ENCODE measurements around the gene IQSEC1. TPM values are rescaled to one million over a fixed set of nuclear protein-coding genes. Genes with fewer than 3 reads are reported as not detected.

Gene IQSEC1
- polyA plus RNA-seq, 1 donor (not counting 4 experiments of a cell fraction or from before 2014, with no cell fraction given) = 2.8 TPM

DNA sequence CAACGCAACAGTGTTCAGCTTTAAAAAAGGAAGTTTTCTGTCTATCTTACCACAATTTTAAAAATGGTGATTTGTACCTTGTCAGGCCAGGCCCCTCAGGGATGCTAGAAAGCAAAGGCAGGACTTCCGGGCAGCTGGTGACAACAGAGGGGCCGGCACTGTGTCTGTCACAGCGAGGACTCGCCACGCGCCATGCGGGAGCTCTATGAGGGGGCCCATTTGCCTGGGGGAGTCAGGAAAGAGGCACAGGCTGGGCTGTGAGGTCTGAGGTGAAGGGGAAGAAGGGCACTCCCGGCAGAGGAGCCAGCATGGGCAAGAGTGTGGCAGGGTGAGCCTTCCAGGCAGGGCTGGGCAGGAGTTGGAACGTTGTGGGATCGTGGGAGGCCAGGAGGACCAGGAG lies 7.0 kb downstream of the IQSEC1 start:
- H3K36me3 ChIP-seq (ENCODE audit: control insufficient read depth in 2 of 2, extremely low read depth in 1 of 2, insufficient read depth in 2 of 2, low read length in 2 of 2) = no peaks in the 10 kb centered on the region
- TF ChIP-seq, protein P1, sequence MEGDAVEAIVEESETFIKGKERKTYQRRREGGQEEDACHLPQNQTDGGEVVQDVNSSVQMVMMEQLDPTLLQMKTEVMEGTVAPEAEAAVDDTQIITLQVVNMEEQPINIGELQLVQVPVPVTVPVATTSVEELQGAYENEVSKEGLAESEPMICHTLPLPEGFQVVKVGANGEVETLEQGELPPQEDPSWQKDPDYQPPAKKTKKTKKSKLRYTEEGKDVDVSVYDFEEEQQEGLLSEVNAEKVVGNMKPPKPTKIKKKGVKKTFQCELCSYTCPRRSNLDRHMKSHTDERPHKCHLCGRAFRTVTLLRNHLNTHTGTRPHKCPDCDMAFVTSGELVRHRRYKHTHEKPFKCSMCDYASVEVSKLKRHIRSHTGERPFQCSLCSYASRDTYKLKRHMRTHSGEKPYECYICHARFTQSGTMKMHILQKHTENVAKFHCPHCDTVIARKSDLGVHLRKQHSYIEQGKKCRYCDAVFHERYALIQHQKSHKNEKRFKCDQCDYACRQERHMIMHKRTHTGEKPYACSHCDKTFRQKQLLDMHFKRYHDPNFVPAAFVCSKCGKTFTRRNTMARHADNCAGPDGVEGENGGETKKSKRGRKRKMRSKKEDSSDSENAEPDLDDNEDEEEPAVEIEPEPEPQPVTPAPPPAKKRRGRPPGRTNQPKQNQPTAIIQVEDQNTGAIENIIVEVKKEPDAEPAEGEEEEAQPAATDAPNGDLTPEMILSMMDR (optimal IDR thresholded peaks at IDR 0.05 in 1 of 3, IDR thresholded peaks at IDR 0.05 in 1 of 3, conservative IDR thresholded peaks at IDR 0.05 in 1 of 3; ENCODE audit: extremely low read depth in 1 of 3, insufficient read depth in 2 of 3, low read length in 3 of 3) = no peak
- H4K20me1 ChIP-seq (ENCODE audit: control insufficient read depth, extremely low read depth, insufficient read depth, low read length) = no peaks in the 10 kb centered on the region
- no peak overlapping the region for H3K4me3 ChIP-seq (ENCODE audit: control insufficient read depth in 2 of 3, extremely low read depth in 1 of 3, insufficient read depth in 2 of 3, low read depth in 1 of 3, low read length in 3 of 3)
- dilution Hi-C loops (cut with MboI; ENCODE audit: extremely low pct_ligation_motif_present, low sequenced_read_pairs) = no loop called here
- no peaks in the 10 kb centered on the region for H3K79me2 ChIP-seq (ENCODE audit: control insufficient read depth, insufficient read depth, low read length)
- no peak for DNase-seq (ENCODE audit: low read depth, low spot score)
- no peak overlapping the region for H3K9ac ChIP-seq (ENCODE audit: control insufficient read depth, extremely low read depth, insufficient read depth, low read length)
- H3K27me3 ChIP-seq (ENCODE audit: control insufficient read depth, extremely low read depth, insufficient read depth, low read length) = peaks cover 4% of the 10 kb centered on the region
- no peak overlapping the region for H3K4me2 ChIP-seq (ENCODE audit: control insufficient read depth, extremely low read depth, insufficient read depth, low read depth, low read length)
- no peak overlapping the region for H2AFZ ChIP-seq (ENCODE audit: control insufficient read depth, low read length)
- H3K4me1 ChIP-seq (ENCODE audit: control insufficient read depth, extremely low read depth, insufficient read depth, low read length) = no peaks in the 10 kb centered on the region
- H3K9me1 ChIP-seq (ENCODE audit: control insufficient read depth, extremely low read depth, insufficient read depth, low read length) = no peaks in the 10 kb centered on the region
- no peaks in the 10 kb centered on the region for H3K9me3 ChIP-seq (ENCODE audit: control insufficient read depth, low read depth, low read length)
- no peak for FAIRE-seq
- no peak overlapping the region for H3K27ac ChIP-seq (ENCODE audit: control insufficient read depth, insufficient read depth, low read length)

DNA sequence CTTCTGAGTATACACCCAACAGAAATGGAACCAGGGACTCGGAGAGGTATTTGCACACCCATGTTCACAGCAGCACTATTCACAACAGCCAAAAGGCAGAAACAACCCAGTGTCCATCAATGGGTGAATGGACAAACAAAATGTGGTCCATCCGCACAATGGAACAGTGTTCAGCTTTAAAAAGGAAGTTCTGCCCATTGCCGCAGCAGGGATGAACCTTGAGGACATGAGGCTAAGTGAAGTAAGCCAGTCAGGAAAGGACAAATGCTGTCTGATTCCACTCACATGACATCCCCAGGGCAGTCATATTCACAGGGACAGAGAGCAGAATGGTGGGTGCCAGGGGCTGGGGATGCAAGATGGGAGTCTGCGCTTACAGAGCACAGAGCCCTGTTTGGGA lies 7.5 kb downstream of the IQSEC1 start:
- no peak overlapping the region for H3K9ac ChIP-seq (ENCODE audit: control insufficient read depth, extremely low read depth, insufficient read depth, low read length)
- H2AFZ ChIP-seq (ENCODE audit: control insufficient read depth, low read length) = no peak overlapping the region
- no peak overlapping the region for H3K27ac ChIP-seq (ENCODE audit: control insufficient read depth, insufficient read depth, low read length)
- no peaks in the 10 kb centered on the region for H3K9me1 ChIP-seq (ENCODE audit: control insufficient read depth, extremely low read depth, insufficient read depth, low read length)
- H3K79me2 ChIP-seq (ENCODE audit: control insufficient read depth, insufficient read depth, low read length) = no peaks in the 10 kb centered on the region
- no peaks in the 10 kb centered on the region for H3K9me3 ChIP-seq (ENCODE audit: control insufficient read depth, low read depth, low read length)
- TF ChIP-seq, protein P1 (optimal IDR thresholded peaks at IDR 0.05 in 1 of 3, IDR thresholded peaks at IDR 0.05 in 1 of 3, conservative IDR thresholded peaks at IDR 0.05 in 1 of 3; ENCODE audit: extremely low read depth in 1 of 3, insufficient read depth in 2 of 3, low read length in 3 of 3) = no peak
- no peak for TF ChIP-seq EZH2 (IDR thresholded peaks at IDR 0.05; ENCODE audit: low read length)
- H3K36me3 ChIP-seq (ENCODE audit: control insufficient read depth in 2 of 2, extremely low read depth in 1 of 2, insufficient read depth in 2 of 2, low read length in 2 of 2) = no peaks in the 10 kb centered on the region
- no peak for DNase-seq (ENCODE audit: low read depth, low spot score)
- no peak for FAIRE-seq
- no peaks in the 10 kb centered on the region for H3K4me1 ChIP-seq (ENCODE audit: control insufficient read depth, extremely low read depth, insufficient read depth, low read length)
- H3K27me3 ChIP-seq (ENCODE audit: control insufficient read depth, extremely low read depth, insufficient read depth, low read length) = peaks cover 4% of the 10 kb centered on the region
- no peak overlapping the region for H3K4me2 ChIP-seq (ENCODE audit: control insufficient read depth, extremely low read depth, insufficient read depth, low read depth, low read length)
- no peak overlapping the region for H3K4me3 ChIP-seq (ENCODE audit: control insufficient read depth in 2 of 3, extremely low read depth in 1 of 3, insufficient read depth in 2 of 3, low read depth in 1 of 3, low read length in 3 of 3)
- H4K20me1 ChIP-seq (ENCODE audit: control insufficient read depth, extremely low read depth, insufficient read depth, low read length) = no peaks in the 10 kb centered on the region
- dilution Hi-C loops (cut with MboI; ENCODE audit: extremely low pct_ligation_motif_present, low sequenced_read_pairs) = no loop called here
